ENCODE data around the gene THADA. TPM values are rescaled to one million over a fixed set of nuclear protein-coding genes. Genes with fewer than 3 reads are reported as not detected.

The THADA gene
- total RNA-seq, 1 donor from 2014 or later, result 32.9 TPM

DNA sequence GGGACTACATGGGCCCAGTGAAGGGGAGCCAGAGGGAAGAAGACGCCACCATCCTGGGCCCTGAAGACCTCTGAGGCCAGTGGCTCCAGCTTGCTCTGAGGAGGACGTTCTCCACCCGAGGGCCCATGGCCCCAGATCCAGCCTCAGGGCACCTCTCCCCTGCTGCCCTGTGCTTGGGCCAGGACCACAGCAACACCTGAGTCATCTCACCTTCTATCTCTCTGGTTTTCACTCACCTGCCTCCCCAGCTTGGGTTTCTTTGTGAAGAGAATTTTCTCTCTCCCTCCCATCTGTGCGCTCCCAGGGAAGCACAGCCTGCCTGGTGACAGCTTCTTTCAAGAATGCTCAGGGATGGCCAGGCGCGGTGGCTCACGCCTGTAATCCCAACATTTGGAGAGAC lies 389.2 kb downstream of the THADA start:
- Histone ChIP-seq H3K27me3 (no peaks in the 10 kb centered on the region), H3K27ac (no peak overlapping the region), H3K9me3 (no peaks in the 10 kb centered on the region), H3K36me3 (no peaks in the 10 kb centered on the region), H3K4me1 (peaks cover 9% of the 10 kb centered on the region), H3K4me3 (no peak overlapping the region)
- TF ChIP-seq, protein P1, sequence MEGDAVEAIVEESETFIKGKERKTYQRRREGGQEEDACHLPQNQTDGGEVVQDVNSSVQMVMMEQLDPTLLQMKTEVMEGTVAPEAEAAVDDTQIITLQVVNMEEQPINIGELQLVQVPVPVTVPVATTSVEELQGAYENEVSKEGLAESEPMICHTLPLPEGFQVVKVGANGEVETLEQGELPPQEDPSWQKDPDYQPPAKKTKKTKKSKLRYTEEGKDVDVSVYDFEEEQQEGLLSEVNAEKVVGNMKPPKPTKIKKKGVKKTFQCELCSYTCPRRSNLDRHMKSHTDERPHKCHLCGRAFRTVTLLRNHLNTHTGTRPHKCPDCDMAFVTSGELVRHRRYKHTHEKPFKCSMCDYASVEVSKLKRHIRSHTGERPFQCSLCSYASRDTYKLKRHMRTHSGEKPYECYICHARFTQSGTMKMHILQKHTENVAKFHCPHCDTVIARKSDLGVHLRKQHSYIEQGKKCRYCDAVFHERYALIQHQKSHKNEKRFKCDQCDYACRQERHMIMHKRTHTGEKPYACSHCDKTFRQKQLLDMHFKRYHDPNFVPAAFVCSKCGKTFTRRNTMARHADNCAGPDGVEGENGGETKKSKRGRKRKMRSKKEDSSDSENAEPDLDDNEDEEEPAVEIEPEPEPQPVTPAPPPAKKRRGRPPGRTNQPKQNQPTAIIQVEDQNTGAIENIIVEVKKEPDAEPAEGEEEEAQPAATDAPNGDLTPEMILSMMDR (IDR thresholded peaks at IDR 0.05), result no peak
- intact Hi-C loops (cut with DNase I), result no loop called here
- DNase-seq (no peak), ATAC-seq (no peak)

DNA sequence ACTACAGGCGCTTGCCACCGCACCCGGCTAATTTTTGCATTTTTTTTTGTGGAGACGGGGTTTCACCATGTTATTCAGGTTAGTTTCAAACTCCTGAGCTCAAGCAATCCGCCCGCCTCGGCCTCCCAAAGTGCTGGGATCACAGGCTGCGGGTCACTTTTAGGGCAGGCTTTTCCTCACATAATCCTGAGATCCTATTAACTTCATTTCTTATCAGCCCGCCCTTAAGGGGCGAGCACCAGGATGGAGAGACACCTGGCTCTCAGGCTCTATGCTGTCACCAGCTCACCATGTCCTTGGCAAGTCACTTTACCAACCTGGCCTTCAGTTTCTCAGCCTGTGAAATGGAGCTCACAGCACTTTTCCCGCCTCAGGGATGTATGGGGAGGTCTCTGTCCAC lies 392.5 kb downstream of the THADA start:
- no peaks in the 10 kb centered on the region for H3K4me1 ChIP-seq
- H3K27me3 ChIP-seq, result no peaks in the 10 kb centered on the region
- intact Hi-C loops (cut with DNase I), result no loop called here
- no peak overlapping the region for H3K4me3 ChIP-seq
- H3K9me3 ChIP-seq, result no peaks in the 10 kb centered on the region
- ATAC-seq (no peak), DNase-seq (no peak)
- no peak overlapping the region for H3K27ac ChIP-seq
- H3K36me3 ChIP-seq, result no peaks in the 10 kb centered on the region
- TF ChIP-seq, protein P1 (IDR thresholded peaks at IDR 0.05), result no peak

GRCh38 chr2:43202289-43202688 lies 393.5 kb downstream of the THADA start:
- Histone ChIP-seq H3K27me3 (no peaks in the 10 kb centered on the region), H3K27ac (no peak overlapping the region), H3K4me1 (no peaks in the 10 kb centered on the region), H3K9me3 (no peaks in the 10 kb centered on the region), H3K36me3 (no peaks in the 10 kb centered on the region), H3K4me3 (no peak overlapping the region)
- DNase-seq, result no peak
- intact Hi-C loops (cut with DNase I), result no loop called here
- TF ChIP-seq, protein P1 (IDR thresholded peaks at IDR 0.05), result no peak
- no peak for ATAC-seq

GRCh38 chr2:43201497-43201896 lies 394.3 kb downstream of the THADA start:
- DNase-seq (no peak), ATAC-seq (no peak)
- H3K27me3 ChIP-seq, result no peaks in the 10 kb centered on the region
- no peaks in the 10 kb centered on the region for H3K4me1 ChIP-seq
- no peaks in the 10 kb centered on the region for H3K36me3 ChIP-seq
- no peak overlapping the region for H3K27ac ChIP-seq
- H3K4me3 ChIP-seq, result no peak overlapping the region
- TF ChIP-seq, protein P1 (IDR thresholded peaks at IDR 0.05), result no peak
- intact Hi-C loops (cut with DNase I), result no loop called here
- H3K9me3 ChIP-seq, result no peaks in the 10 kb centered on the region

- no peaks in the 10 kb centered on the region for H3K4me1 ChIP-seq
- no peak for DNase-seq
- H3K36me3 ChIP-seq, result no peaks in the 10 kb centered on the region
- no peak for ATAC-seq
- H3K27me3 ChIP-seq, result no peaks in the 10 kb centered on the region
- intact Hi-C loops (cut with DNase I), result no loop called here
- H3K9me3 ChIP-seq, result no peaks in the 10 kb centered on the region
- no peak overlapping the region for H3K4me3 ChIP-seq
- no peak overlapping the region for H3K27ac ChIP-seq
- TF ChIP-seq, protein P1 (IDR thresholded peaks at IDR 0.05), result no peak
Observed at GRCh38 chr2:43201016-43201415, 394.8 kb downstream of the THADA start.
